Mucosa of gallbladder (tissue), 1 donor: ENCODE results near the gene TKTL1. TPM values are rescaled to one million over a fixed set of nuclear protein-coding genes. Genes with fewer than 3 reads are reported as not detected.
"Not testable (repeated sequence)": the region's sequence is repeated elsewhere in the genome, so short reads cannot be mapped to it uniquely, and the experiment has no call there.

Source experiments
- DNase-seq: peaks from one replicate; pipeline ENCODE4 v3.0.0-alpha.2; 2020; ENCODE audit warnings: low spot score
- total RNA-seq: library from RNA; stranded (reverse); gene quantifications from one replicate; pipeline ENCODE4 v1.2.1, GENCODE V29; 2021
- donor health status: DM: no; HTN: no; CAD: no.

Gene TKTL1
- total RNA-seq, 1 donor from 2014 or later: not detected

GRCh38 chrX:154309041-154309775 is 13.6 kb downstream of the TKTL1 start:
- no peak for DNase-seq

- DNase-seq: no peak
Observed at GRCh38 chrX:154310616-154311536, 15.3 kb downstream of the TKTL1 start.

- no peak for DNase-seq
Observed at GRCh38 chrX:154312116-154312515, 16.5 kb downstream of the TKTL1 start.

GRCh38 chrX:154313147-154313546 is 17.6 kb downstream of the TKTL1 start:
- DNase-seq: no peak

GRCh38 chrX:154315416-154315815 is 19.8 kb downstream of the TKTL1 start:
- DNase-seq: no peak

DNA sequence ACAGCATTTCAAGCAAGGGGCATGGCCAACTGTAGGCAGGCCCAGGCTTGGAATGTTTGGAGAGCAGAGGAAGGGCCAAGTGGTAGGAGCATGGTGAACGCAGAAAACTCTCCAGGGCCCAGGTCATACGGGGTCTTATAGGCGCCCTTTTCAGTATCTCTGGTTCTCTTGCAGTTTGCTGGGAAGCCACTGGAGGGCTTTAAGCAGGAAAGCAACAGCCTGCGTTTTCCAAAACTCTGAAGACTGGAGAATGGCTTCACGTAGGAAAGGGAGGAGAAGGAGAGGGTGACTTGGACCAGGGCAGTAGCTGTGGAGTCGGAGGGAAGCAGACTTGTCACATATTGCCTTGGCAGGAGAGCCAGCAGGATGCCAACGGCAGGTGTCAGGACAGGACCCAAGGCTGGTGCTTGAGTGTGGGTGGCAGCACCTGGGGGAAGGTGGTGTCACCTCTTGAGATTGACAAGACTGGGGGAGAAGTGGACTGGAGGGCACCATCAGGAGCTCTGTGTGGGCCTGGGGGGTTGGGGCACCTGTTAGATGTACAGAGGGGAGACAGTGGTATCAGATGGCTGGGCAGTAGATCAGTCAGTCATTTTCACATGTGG is 21.9 kb downstream of the TKTL1 start:
- DNase-seq: no peak

GRCh38 chrX:154320406-154320805 is 24.8 kb downstream of the TKTL1 start:
- DNase-seq: no peak

DNA sequence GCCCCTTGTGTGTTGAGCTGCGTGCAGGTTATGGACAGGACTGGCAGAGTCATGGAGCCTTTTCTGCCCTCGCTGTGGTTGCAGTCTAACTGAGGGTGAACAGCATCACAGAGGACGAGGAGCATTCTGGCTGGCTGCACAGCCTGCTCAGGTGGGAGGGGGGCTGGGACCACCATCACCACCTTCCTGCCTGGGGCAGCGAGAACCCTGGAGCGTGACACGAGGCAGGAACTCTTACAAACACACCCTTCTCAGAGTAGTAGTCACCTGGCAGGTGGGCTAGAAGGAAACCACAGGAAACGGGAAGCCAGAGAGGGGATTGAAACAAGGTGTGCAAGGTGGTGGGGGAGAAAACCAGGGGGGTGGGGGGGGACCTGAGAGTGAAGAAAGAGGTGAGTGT is 25.6 kb downstream of the TKTL1 start:
- no peak for DNase-seq

GRCh38 chrX:154321594-154321993 is 26.0 kb downstream of the TKTL1 start:
- no peak for DNase-seq

DNA sequence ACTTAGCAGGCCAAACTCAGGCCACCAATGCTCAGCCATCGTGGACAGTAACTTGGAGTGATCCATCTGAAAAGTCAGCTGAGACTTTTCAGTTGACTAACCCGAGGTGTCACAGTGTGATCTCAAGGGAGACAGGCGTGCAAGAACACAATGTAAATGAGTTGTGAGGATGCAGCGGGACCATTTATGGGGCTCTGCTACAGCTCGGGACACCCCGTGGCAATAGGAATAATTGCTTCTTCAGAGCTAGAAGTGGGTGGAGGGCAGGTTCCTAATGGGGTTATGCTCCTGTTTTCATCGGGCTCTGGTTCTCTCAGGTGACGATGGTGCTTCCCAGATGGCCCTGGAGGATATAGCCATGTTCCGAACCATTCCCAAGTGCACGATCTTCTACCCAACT is 27.3 kb downstream of the TKTL1 start:
- no peak for DNase-seq

DNA sequence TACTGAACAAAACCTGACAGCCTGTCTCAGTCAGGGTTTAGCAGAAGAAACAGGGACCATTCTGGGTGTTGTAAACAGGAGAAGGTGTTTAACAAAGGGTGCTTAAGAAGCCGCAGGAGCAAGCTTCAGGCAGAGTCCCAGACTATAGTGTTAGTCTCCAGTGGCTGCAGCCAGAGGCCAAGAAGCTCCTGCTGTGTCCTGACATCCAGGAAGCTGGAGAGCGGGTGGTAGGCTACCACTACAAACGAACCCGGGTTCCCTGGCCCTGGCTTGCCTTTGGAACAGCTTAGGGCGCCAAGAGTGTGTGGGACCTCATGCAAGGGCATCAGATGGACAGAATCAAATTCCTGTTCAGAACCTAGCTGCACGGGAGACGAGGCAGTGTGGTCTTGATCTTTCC is 27.9 kb downstream of the TKTL1 start:
- DNase-seq: no peak

DNA sequence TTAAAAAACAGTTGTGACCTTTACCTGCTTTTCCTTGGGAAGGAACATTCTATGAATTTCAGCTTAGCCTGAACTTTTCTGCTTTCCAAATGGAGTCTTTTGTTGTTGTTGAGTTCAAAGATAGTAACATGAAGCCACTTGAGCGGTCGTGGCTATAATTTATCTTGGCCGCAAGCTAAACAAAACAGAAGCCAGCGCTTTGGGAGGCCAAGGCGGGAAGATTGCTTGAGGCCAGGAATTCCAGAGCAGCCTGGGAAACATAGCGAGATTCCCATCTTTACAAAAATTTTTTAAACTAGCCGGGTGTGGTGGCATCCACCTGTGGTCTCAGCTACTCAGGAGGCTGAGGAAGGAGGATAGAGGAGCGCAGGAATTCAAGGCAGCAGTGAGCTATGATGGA is 29.9 kb downstream of the TKTL1 start:
- DNase-seq: no peak

GRCh38 chrX:154327038-154327820 is 31.6 kb downstream of the TKTL1 start:
- DNase-seq: no peak

DNA sequence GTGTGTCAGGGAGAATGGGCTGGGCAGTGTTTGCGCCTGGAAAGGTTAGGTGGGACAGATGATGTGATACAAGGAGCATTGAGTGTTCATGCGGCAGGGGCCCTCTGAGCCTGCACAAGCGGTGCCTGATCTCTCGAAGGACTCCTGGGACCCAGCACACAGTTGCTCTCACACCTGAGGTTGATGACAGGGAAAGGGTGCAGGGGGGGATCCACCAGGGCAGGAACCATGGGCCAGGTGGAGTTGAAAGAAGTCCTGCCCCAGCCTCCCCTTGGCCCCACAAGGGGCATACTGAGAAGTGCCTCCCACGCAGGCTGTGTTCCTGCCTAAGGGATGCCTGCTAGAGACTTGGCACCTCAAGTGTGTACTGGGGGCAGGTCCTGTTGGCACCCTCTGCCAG is 33.1 kb downstream of the TKTL1 start:
- no peak for DNase-seq

DNA sequence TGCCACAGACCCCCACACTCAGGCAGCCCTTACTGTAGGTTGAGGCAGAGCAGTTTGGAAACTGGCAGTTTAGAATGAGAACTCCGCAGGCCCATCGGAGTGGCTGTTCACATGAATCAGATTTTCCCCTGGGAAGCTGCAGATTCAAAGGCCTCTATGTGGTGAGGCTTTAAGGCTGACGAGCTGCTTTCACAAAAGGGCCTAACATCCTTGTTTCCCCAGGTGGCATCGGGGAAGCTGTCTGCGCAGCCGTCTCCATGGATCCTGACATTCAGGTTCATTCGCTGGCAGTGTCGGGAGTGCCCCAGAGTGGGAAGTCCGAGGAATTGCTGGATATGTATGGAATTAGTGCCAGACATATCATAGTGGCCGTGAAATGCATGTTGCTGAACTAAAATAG is 33.7 kb downstream of the TKTL1 start:
- DNase-seq: no peak

DNA sequence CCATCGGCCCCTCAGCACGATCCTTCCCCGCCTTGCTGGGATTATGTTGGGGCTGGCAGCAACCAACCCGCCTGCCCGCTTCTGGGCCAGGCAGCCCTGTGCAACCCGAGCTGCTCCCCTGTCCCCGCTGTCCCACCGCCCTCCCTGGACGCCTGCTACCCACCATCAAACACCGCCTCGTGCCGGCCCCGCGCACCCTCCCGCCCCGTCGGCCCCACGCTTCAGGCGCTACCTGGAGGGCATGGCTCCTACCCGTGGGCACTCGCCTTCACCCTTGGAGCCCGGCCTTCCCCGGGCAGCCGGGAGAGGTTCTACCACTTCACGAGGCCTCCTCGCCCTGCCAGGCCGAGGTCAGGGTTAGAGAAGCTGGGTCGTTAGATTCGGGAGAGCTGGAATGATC is 37.0 kb downstream of the TKTL1 start:
- DNase-seq: no peak

- DNase-seq: no peak
Observed at GRCh38 chrX:154333116-154333515, 37.5 kb downstream of the TKTL1 start.

- no peak for DNase-seq
Observed at GRCh38 chrX:154333837-154334271, 38.3 kb downstream of the TKTL1 start.

- DNase-seq: no peak
Observed at GRCh38 chrX:154334496-154334895, 38.9 kb downstream of the TKTL1 start.

- DNase-seq: not testable (repeated sequence)
Observed at GRCh38 chrX:154341399-154342298, 46.1 kb downstream of the TKTL1 start.

DNA sequence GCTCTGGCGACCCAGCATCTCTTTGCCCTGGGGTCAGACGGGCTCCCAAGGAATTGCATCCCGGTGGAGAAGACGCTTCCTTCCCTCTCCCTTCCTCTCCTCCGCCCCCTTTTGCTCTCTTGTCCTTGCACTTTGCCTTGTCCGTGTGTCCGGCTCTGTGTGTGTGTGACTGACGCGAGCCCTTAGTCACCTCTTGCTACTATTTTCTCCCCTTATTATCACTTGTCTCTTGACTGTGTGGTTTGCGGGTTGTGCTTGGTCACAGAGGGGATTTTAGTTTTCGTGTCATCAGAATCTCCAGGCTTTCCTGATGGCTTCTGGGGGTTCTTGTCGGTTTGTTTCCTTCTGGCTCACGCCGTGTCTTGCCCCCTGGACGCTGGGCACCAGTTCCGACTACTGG is 47.5 kb downstream of the TKTL1 start:
- not testable (repeated sequence) for DNase-seq
